T-helper 22 cell (primary cell): Measurements from ENCODE around the gene YAF2.

Source experiments
- DNase-seq: peaks from one replicate; pipeline ENCODE4 v3.0.0-alpha.2; 2020; ENCODE audit warnings: low read depth

The YAF2 gene

DNA sequence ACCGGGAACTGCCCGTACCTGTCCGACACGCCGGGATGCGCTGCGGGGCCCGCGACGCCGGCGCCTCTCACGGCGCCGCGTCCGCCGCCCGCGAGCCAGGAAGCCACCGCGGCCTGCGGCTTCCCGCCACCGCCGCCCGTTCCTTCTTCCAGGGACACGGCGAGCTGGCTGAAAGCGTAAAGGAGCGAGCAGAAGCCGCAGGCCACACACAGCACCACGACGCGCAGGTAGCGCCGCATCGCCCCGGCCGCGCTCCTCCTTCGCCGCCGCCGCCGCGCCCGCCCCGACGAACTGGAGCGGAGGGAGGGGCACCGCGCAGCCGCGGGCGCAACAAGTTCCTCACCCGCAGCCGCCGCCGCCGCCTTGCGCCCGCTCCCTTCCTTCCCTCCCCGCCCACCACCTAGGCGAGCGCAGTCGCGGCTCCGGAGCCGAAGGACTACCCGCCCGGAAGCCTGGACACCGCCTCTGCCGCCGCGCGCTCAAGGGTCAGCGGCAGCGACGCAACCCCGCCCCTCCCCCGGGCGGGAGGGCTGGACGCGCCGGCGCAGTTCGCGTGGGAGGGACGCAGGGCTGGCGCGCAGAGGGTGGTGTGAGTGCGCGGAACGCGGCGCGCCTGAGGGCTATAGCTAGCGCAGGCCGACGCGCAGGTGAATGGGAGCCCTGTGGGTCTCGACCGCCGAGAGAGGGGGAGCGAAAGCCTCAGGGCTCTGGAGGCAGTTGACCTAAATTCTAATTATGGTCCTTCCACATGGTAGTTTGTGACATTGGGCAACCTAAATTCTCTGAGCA is 93.4 kb downstream of the YAF2 start, which contains the start of gene GXYLT1:
TSS of gene GXYLT1 (minus strand) at position 467 of the 789 bp plus-strand sequence. CDS start at position 239, 228 bp downstream.
- DNase-seq, result peak; percentile 69

DNA sequence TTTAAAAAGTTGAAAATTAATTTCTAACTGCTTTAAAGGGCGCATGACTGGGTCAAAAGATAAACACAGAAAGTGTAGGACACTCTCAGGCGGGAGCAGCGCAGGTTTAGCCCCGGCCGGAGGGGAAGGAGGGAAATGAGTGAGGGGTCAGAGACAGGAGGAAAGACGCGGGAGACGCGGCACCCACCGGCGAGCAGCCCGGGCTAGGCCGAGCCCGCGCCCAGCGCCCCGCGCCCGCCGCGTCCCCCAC is 94.0 kb downstream of the YAF2 start:
- no peak for DNase-seq

GRCh38 chr12:42143452-42144157 is 94.4 kb downstream of the YAF2 start:
- no peak for DNase-seq

- no peak for DNase-seq
These were observed 96.0 kb downstream of the YAF2 start for GRCh38 chr12:42141981-42142606.

DNA sequence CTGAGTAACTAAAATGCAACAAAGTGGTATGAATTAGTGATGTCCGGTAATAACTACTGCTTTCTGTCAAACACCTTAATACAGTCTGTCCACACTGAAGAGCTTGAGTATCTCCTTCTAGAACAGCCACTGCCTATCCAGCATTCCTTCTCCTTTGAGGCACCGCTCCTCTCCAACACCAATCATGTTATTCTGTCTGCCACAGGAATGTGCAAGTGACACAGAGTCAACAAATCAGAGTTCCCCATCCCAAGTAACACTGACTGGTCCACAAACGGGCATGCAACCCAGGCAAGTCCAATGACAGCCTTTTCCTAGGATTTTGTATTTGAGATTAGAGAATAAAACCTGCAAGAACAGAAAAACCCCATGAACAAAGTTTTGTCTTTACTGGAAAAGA is 97.1 kb downstream of the YAF2 start:
- no peak for DNase-seq

DNA sequence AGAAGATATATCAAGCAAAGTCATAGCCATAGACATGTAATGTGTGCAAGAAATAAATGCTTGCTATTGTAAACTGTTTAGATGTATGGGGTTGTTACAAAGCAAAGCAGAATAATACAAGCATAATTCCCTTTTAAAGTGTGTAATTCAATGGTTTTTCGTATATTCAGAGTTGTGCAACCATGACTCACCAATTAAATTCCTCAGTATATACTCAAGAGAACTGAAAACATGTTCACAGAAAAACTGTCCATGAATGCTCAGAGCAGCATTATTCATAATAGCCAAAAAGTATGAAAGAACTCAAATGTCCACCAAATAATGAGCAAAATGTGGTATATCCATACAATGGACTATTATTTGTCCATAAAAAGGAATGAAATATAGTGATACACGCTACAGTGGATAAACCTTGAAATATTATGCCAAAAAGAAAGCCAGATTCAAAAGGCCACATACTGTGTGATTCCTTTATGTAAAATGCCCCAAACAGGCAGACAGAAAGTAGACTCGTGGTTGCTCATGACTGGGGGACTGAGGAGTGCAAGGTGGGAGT is 102.7 kb downstream of the YAF2 start:
- no peak for DNase-seq

GRCh38 chr12:42130672-42131402 is 107.2 kb downstream of the YAF2 start:
- DNase-seq, result no peak

DNA sequence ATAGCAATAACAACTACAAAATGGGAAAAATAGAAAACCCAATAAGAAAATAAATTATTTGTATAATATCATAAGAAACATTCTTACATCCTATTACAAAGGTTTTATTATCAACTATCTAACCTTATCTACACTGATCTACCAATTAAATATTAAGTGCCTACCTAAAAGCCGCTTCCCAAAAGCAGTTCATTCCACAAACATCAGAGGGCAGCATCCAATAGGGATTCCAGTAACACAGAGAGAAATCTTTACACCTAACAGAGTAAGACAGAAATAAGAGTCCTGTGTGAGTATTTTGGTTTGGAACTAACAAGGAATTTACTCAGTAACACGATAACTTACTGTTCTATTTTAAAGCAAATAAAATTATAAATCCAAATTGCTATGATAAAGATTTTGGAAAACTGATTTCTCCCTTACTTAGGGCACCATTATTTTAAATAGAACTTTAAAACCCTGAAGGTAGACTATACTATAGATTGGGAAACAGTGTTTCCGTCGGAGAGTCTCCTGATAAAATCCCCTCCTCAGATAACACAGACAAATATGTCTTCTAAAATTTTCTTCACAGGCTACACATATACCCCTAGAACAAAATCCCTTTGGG is 108.3 kb downstream of the YAF2 start:
- no peak for DNase-seq

DNA sequence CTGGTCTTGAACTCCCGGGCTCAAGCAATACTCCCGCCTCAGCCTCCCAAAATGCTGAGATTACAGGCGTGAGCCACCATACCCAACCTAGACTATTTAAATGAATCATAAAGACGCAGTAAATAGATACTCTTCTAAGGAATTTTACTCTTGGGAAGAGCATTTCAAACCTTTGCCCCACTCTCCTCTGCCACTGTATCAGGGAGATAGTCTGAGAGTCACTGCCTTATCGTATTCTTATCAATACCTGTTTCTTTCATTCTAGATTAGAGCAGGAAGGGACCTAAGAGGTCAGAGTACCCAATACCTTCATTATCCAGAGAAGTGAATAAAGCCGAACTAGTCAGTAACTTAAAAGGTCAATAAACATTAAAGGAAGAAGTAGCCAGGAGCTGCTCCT is 109.2 kb downstream of the YAF2 start:
- DNase-seq, result no peak

DNA sequence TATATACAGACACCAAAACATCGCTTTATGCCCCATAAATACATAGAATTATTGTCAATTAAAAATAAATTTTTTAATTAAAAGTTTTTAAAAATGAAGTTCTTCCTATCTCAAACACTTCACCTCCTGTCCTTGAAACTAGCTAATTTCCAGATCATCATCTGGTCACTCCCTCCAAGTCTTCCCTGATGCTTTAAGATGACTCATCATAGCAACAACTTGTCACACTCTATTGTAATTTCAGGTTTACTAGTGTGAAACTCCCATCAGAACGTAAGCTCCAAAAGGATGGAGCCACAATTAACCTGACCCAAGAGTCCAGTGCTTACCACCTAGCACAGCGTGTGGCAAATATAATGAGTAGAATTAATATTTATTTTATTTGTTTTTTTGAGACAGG is 109.7 kb downstream of the YAF2 start:
- no peak for DNase-seq

GRCh38 chr12:42126963-42127362 is 111.1 kb downstream of the YAF2 start:
- DNase-seq, result no peak

DNA sequence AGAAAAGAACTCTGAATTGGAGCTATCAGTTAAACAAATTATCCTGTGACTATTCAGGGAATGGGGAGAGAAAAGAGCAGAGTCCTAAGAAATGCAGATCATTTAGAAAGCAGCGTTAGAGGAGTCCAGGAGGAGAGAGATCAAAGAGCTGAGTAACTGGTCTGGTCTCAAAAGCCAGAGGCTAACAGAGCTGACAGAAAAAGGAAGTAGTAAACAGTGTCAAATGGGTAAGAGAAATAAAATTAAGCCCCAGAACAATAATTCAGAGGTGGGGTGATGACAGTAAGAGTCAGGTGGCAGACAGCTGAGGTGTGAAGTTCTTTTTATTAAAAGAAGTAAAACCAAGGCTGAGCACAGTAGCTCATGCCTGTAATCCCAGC is 112.7 kb downstream of the YAF2 start:
- no peak for DNase-seq

- DNase-seq, result no peak
These were observed 113.2 kb downstream of the YAF2 start for GRCh38 chr12:42124764-42125387.

GRCh38 chr12:42119085-42119633 is 118.9 kb downstream of the YAF2 start:
- DNase-seq, result no peak

GRCh38 chr12:42118136-42118879 is 119.7 kb downstream of the YAF2 start:
- no peak for DNase-seq

- no peak for DNase-seq
These were observed 129.0 kb downstream of the YAF2 start for GRCh38 chr12:42109031-42109430.
